ENCODE results near the gene RELL1.

RELL1 gene

DNA sequence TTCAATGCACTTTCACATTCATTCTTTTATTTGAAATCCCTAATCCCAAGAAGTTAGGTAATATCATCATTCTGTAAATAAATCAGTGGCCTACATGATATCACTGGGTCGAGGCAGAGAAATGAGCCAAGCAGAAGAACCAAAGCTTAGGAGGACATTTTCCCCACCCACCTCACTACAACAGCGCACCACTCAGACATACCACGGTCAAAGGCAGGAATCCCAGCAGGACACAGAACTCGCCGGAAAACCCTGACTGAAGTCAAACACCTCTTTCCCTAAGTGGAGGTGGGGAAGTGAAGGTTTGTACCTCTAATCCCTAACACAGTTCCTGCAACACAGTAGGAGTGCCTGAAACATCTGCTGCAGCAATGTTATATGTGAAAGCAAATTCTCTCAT lies 21.5 kb downstream of the RELL1 start:
- no peak for DNase-seq

DNA sequence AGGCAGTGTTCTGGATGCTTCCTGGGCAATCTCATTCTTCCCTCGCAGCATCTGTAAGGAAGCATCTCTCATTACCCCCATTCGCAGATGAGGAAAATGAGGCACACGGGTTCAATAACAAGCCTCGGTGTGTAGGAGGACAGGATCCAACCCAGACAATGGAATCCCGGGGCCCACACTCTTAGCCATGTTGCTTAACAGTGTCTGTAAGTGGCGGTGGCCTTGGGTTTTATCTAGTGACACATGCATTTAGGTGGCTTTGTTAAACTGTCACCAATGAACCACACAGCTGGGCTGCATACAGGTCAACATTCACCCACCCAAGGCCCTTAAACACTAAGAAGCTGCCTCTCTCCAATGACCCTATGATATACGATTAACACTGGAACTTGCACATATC lies 22.6 kb downstream of the RELL1 start:
- DNase-seq, result no peak

DNA sequence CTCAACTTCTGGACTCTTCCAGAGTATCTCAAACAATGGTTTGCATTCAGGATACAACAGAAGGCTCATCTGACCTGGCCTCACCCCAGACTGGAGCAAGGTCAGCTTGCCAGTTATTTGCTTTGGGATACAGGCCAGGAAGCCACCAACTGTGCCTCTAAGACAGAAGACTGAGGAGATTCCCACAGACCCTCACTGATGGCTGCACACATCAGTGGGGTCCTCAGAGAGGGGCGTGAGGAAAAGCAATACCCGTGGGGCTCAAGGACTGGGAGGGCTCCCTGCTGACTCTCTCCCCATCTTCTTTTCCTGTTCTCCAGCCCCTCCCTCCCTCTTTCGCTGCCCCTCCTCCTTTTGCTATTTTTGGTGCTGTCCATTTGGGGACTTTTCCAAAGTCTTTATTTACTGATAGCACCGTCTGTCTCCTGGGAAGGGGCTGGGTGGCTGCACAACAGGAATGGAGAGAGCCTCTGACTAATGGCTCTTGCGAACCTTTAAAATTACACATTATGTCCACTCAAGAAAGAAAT lies 23.2 kb downstream of the RELL1 start:
- no peak for DNase-seq

DNA sequence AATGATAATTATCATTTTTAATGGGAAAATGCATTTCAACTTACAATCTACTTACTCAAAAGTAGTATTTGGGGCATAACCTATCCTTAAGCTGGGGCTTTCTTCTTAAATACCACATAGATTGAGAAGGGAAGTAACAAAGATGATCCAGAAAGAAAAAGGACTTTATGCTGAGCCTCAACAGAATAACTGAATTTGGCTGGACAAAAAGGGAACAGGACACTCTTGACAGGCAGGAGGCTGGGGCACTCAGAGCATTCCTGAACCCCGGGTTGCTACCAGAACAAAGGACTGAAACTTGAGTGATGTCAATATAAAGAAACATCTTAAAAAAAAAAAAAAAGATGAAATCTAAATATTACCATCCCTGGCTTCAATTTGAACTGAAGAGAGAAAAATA lies 23.9 kb downstream of the RELL1 start:
- no peak for DNase-seq

DNA sequence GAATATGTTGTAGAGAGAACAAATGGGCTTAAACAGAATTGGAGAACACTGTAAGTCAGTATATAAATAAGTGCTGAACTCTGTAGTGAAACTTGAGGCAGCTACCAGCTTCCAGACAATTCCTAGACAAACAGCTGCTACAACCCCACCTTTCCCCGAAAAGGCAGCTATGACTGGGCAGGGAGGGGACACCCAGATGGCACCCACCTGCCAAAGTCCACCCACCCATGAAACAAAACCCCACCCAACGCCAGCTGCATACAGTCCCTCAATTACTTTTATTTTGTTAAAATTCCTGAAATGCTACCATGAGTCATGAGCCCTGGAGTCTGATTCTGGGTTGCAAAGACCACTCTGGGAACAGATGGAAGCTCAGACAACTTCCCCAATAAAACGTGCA lies 24.4 kb downstream of the RELL1 start:
- DNase-seq, result no peak

DNA sequence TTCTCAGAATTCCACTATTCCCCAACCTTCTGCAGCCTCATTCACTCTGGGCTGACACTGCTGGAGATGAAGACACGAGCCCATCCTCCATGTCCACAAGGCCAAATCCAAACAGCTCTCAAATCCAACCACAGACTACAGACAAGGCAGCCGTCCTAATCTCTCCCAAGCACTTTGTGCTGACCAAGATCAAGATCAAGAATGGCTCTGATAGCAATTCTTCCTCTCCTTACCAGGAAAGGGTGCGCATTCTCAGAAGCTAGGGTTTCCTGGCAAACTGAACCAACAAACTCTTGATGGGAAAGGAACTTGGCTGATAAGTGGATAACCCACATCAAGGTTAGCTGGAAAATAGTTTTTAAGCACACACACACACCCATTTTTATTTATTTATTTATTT lies 26.5 kb downstream of the RELL1 start:
- no peak for DNase-seq

DNA sequence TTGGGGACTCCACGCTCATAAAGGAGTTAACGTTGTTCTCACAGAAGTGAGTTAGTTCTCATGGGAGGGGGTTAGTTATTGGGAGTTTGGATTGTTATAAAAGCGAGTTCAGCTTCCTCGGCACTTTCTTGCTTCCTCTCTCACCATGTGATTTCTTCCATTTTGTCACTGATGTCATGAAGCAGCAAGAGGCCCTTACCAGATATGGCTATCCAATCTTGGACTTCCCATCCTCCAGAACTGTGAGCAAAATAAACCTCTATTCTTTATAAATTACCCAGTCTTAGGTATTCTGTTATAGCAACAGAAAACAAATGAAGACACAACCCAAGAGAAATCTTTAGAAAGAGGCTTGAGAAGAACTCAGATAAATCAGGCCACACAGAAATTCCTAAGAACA lies 29.5 kb downstream of the RELL1 start:
- DNase-seq, result no peak

DNA sequence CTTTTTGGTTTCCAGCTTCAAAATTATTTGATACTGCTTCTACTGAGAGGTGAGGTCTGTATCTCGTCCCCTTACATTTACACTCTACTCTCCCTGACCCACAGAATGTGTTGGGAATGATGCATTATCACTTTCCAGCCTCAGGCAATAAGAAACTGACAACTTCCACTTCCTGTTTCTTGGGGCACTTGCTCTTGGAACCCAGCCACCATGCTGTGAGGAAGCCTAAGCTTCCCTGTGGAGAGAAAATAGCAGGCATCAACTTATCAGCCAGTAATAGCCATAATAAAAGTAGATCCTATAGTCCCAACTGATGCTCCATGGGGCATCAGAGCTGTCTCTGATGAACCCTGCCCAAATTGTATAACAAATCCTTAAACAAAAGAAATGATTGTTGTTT lies 32.6 kb downstream of the RELL1 start:
- no peak for DNase-seq

DNA sequence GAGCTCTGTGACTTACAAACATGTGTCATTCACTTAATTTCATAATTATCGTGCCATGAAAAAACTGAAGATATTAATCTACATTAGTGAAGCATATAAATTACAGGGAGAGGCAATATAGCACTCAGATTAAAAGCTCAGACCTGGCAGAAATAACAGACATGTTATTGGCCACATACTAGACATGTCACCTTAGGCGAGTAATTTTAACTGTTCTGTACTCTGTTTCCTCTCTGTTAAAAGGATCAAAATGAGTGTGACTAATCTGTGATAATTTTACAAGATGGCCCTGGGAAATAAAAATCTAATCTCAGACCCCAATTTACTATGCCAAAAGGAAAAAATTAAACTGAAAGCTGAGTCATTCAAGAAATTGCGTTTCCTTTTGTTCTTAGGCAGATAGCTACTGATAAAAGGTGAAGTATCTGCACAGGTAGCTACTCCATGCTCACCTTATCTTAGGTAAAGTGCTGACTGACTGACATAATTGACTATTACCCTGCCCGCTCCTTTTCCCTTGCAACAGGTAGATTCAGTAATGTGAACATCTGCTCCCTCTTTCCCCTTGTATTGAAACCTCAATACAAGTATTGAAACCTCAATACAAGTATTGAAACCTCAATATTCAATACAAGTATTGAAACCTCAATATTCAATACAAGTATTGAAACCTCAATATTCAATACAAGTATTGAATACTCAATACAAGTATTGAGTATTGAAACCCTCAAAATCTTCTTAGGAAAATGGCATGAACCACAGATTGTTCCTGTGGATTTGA lies 33.2 kb downstream of the RELL1 start:
- DNase-seq, result peak; percentile 16

DNA sequence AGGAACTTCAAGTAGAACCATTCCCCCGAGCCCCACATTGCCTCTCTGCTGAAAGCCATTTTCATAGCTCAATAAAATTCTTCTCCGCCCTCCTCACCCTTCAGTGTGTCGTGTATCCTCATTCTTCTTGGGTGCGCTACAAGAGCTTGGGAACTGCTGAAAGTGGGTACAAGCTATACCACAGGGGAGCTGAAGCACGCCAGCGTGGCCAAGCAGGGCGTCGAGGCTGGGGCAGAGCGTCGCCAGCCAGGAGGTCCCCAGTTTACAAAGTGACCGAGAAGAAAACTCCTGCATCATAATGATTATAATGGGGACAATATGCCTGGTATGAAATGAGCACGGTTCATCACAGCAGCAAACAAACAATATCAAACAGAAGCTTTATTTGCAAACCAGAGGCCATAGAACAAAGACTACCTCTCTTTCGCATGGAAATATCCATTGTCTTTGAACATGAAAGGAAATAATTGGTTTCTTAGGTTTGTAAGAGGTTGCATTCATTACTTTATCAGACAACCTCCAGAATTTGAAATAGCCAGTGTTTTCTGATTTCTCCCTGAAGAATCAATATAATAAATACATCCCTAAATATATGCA lies 34.3 kb downstream of the RELL1 start:
- DNase-seq, result no peak

DNA sequence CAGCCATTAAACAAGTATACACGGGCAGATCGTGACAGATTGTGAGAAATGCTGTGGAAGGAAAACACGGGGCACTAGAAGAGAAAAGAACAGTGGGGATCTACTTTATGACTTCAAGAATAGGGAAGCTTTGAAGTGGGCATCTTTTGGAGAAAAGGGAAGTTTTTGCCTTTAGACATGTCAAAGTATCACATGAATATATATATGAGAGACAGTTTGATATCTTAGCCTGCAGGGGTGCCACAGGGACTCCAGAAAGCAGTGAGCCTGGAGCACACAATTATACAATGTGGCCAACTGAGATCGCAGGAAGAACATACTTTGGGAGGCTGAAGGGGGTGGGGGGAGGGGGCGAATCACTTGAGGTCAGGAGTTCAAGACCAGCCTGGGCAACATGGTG lies 35.7 kb downstream of the RELL1 start:
- DNase-seq, result no peak

DNA sequence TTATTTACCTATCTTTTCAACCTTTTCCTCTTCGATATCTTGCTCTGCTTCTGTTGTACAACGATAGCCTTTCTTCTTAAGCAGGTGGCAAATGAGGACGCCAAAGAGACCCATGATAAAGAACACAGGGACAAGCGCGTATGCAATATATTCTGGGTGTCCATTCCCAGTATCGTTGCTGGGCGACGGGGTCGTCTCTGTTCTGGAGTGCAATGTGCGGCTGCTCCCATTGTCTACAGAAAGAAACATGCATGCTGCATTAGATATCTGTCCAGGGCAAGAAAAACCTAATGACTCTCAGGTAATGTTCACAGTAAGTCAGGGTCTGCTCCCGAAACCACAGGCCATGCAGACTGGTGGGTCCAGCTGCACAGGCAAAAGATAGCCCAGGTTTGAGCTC lies 36.9 kb downstream of the RELL1 start:
- DNase-seq, result no peak

DNA sequence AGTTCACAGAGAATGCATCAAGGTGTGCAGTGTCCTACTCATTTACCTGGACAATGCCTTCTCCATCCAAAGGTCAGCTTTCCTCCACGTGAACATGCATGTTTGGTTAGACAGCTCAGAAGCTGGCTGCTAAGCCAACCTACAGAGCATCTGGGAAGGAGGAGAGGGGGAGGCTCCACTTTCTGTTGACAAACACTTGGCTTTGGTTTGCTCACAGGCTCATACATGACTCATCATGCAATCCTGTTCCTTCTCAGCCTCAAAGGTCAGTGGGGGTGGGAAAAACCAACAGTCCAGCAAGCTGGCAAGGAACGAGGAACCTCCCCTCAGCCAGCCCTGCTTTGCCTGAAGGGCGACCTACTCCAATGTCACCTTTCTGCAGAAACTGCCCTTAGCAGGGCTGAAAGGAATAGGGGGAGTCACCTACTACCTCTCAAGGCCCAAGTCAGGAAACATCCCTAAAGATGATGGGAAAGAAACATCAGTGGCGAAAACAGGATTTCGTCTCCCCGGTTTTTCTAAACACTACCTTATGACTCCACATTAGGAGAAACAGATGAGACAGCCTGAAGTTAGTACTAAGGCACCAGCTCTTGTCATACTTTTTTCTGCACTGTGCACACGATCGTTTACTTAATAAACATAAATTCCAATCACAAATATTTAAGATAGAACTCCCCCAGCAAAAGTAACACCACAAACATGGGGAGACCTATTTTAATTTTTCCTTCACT lies 37.9 kb downstream of the RELL1 start:
- DNase-seq, result no peak

DNA sequence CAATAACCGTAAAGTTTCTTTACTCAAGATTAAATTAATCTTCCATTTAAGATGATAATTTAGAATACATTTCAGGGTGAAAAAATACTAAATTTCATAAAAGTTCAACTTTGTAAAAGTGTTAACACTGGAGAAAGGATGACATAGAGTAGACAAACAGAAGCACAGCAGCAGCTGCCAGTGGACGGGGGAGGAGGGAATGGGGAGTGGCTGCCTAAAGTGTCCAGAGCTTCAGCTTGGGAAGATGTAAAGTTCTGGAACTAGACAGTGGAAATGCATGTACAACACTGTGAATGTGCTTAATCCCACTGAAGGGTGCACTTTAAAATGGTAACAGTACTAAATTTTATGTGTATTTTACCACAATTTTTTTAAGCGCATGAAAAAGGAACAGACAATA lies 39.9 kb downstream of the RELL1 start:
- DNase-seq, result no peak

DNA sequence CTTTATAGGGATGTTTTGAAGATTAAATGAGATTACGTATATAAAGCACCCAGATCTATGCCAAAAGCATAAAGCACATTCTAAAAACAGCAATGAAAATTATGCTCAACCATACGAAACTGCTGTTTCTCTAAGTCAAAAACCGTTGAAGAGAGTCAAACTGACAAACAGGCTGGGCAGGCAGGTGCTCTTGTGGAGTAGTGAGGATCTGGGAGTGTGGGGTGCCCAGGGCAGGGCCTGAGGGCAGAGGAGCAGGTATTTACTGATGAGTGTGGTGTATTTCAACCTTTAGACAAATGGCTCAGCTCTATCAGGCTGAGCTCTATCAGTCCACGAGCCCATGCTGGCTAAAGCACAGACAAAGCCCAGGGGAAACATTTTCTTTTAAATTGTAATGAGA lies 40.4 kb downstream of the RELL1 start:
- DNase-seq, result no peak

DNA sequence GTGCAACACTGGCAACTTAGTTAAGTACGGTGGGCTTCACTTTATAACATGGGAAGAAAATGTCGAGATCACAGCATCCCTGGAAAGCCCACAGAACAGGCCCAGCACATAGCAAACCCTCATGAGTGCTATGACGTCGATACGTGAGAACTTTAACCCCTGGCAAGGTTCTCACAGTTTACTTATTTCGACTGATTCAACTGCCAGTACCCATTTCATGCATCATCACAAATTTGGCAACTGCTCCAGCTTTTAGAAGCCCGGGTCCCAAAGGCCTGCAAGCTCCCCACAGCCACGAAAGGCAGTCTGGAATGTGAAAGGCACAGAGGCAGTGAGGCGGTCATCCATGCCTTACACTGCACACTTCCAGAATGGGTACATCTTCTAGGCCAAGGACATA lies 41.2 kb downstream of the RELL1 start:
- DNase-seq, result no peak

DNA sequence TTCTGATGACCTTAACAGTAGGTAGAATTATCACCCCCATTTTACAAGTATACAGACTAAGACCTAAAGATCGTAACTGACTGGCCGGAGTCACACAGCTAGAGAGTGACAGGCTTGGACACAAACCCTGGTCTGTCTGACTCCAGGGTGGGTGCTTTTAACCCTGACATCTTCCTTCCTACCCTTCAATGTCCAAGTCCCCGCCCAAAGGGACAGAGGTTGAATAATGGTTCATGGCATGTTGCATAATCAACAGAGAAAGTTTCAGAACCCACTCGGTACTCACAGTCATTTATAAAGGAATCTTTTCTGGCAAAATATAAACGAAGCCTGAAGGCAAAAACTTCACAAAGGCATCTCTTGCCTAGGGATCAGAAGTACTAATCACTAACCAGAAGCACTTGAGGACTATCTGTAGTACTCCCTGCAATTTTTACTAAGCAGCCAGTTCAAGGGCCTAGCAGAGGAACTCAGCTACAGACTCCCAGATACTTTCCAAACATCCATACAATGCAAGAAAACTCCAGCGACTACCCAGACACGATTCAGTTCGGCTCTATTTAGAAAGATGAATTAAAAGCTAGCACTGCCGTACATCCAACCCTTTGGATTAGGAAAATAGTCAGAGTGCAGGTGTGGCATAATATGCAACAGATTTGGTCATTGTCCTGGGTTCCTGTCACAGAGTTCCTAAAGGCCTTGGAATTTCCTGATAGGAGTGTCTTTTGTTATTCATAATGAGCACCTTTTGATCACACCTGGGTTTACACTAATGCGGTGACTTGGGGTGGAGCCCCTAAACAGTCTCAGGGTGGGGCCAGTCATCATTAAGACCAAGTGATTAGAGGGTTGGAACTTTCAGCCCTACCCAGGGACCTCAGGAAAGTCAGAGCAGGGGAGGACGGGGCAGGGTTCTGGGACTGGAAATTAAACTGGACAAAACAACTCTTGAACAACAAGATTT lies 44.0 kb downstream of the RELL1 start:
- no peak for DNase-seq

DNA sequence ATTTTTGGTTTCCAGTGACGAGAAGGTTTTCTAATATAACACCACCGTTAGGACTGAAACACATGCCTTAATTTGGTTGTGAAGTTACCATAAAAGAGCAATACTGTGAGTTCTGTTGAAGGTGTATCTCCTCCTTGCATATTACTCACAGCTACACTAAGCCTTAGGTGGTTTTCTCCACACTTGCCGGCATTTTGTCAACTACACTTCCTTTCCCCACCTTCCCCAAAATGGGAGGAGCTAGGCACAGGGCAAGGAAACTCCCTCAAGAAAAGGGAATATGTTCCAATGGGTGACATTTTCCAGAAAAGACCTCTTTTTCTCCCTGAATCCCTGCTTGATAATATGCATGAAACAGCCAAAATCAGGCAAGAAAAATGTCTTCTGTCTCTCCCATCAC lies 44.8 kb downstream of the RELL1 start:
- DNase-seq, result no peak

DNA sequence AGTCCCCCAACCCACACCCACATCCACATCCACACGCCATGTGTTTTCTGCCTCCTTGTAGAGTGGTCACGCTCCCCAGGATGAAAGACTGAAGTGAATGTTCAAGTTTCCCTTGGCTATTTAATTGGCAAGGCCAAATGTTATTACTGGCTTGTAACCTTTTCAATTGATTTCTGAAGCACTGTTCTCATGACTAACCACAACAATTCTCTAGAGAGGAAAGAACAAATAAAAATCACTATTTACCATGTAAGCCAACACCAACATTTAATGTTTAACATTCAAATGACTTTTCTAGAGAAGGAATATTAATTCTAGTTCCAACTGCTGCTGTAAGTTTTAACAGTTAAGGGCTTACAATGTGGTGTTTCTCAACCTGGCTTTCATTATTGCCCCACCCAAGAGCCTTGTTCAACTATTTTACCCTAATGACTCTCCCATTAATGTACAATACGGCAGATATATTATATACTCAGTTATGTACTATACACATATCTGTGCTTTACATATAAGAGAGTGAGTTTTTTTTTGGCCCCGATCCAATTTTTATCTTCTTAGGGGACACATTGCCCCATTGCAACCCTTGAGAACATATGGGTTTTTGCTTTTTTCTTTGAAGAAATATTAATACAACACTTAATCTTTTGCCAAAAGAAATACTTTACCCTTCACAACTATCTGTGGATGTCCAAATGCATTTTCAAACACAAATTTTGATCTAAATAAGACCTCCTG lies 46.5 kb downstream of the RELL1 start:
- DNase-seq, result no peak

DNA sequence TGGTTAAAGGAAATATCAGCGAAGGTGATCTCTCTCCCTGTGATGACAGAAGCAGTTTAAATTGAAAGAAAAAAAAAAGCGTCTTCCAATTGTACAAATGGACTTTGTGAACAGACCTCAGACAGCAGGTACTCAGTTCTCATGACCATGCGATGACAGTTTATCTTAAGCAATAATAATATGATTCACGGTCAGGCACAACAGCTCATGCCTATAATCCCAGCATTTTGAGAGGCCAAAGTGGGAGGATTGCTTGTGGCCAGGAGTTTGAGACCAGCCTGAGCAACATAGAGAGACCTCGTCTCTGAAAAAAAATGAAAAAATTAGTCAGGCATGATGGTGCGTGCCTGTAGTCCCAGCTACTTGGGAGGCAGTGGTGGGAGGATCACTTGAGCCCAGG lies 51.0 kb downstream of the RELL1 start:
- DNase-seq, result no peak

DNA sequence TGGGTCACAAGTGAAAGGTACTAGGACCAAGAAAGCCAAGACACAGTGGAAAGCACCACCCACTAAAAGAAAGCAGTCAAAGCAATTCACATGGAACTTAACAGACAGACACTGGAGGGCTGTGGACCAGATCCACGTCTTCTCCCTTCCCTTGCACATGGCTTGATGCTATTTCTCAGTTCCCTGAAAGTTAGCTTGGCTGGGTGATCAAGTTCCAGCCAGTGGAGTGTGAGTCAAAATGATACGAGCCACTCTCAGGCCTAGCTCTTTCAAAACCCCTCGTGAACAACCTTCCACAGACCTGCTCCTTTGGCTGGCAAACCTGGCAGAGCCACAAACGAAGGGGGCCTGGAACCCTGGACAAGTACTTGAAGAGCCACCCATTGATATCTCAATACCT lies 52.0 kb downstream of the RELL1 start:
- DNase-seq, result no peak

DNA sequence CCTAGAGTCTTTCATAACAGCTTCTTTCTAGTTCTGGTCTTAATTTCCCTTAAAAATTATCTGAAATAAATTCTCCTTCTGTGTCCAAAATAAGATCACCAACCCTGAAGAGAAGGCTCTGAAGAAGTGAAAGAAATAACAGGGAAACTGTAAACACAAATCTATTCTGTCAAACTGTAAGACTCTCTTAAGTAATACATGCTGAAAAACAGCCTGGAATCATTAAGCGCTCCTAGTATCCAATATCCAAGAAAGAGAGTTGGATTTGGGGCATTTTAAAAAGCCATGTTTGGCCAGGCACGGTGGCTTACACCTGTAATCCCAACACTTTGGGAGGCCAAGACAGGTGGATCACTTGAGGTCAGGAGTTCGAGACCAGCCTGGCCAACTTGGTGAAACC lies 53.3 kb downstream of the RELL1 start:
- DNase-seq, result no peak

All from activated CD4-positive, alpha-beta T cell treated with anti-CD3 and anti-CD28 coated beads, Interleukin-10, Interleukin-2, amounts not matched to agents 100 ng/mL and 50 ng/mL, durations not matched to agents 16 hours and 8 hours (primary cell).